NCI-H82 (cell line): ENCODE measurements around the gene DHRS9.

Experiments
- DNase-seq: peaks from one replicate; lab custom pipeline; 2025; lab: John Stamatoyannopoulos, UW

Gene DHRS9

DNA sequence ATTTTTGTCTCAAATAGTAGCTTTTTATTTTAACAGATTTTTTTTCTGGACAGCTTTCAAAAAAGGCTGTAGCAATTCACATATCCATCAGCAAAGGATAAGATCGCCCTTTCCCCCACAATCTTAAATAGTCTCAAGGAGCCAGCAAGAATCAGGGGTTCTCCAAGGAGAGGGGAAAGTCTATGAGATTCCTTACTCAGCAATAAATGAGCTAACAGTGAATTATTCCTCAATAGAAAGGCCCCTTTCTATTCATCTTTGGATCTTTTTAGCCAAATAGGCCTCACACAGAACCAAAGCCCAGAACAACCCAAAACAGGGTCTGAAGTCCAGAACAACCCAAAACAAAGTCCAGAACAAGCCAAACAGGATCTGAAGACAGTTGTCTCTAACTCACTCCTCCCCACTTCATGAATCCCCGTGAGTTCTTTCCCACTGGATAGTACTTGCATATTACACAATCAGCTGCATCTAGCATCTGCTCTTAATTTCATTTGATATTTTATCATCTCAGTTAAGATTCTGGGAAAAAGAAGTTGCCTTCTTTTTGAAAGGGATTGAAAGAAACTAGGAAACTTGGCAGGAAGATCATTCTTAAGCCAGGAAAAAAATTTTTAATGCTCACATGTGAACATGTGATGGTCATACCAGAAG is 3.4 kb upstream of the DHRS9 start:
- no peak for DNase-seq

DNA sequence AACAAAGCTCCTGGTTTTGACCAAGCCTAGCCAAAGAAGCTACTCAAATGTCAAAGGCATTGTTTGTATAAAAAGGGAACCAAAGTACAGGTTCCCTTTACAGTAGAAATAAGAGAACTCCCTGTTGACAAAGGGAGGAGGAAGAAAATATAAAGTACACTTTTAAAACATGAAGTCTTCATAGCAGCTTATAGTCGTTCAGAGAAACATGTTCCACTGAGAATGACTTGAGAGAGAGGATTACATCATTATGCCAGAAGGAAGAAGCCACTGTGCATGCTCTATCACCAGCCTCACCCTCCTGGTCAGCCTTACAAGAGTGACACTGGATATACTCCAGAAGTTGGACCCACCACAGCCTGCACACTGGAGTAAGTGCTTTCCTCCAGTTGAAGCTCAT is 2.5 kb upstream of the DHRS9 start:
- no peak for DNase-seq

DNA sequence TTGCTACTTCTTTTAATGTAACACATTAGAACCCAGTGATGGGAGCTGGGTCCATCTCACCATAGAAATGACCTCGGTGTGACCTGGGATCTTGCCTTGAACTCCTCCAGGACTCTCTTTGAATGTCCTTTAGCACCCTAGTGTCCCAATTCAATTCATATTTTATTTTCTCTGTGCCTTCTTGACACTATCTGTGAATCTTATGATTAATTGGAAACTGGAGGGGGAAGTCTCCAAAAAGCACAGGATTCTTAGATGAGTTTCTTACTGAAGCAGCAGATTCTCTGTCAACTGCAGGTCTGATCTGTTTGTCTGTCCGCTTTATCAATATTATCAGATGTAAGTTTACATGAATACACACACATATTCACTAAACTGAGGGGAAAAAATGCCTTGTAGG is 470 bp downstream of the DHRS9 start:
- no peak for DNase-seq

DNA sequence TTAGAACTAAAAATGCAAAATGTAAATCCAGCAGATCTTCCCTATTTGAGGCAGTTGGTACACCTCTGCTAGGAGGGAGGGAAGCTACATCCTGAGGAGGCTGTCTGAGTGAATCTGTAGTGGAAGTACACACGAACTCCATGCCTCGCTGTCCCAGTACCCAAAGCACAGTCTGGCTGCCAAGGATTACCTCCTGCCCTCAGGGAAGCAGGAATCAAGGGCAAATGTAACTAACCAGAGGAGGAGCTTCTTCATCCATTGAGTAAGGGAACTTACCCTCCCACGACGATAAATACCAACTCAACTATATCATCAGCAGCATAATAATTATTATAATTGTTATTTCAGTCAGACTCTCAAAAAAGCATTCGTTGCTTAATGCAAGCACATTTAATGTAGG is 2.1 kb downstream of the DHRS9 start:
- no peak for DNase-seq

DNA sequence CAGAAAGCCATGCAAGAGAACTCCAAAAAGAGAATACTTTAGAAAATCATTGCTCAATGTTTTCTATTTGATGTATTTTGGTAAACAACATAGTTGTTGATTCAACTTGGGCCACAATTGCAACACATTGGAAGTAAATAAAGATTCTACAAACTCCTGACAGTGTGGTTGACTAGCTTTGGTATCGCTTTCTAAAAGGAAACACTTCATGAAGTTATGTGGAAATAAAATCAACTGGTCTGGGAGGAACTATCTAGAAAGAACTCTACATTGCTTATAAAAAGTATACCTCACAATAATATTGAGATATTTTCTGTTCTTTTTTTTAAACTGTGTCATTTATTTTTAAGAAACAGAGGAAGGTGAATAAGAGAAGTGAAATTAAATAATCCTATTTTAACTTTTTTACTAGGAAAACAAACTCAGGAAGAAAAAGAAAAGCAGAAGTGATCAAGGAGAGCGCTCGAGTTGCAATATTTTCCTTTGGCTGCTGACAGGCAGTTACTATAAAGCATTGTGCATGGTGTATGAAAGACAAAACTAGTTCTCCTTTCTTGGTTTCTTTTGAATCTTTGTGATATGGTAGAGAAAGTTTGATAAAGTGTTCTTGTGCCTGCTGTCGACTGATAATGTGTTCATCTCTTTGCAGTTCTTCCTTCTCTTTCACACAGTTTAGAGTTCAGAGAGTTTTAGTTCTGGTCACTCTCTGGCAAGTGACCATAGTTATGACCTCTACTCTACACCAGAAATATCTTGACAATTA is 3.0 kb downstream of the DHRS9 start:
- DNase-seq = no peak

DNA sequence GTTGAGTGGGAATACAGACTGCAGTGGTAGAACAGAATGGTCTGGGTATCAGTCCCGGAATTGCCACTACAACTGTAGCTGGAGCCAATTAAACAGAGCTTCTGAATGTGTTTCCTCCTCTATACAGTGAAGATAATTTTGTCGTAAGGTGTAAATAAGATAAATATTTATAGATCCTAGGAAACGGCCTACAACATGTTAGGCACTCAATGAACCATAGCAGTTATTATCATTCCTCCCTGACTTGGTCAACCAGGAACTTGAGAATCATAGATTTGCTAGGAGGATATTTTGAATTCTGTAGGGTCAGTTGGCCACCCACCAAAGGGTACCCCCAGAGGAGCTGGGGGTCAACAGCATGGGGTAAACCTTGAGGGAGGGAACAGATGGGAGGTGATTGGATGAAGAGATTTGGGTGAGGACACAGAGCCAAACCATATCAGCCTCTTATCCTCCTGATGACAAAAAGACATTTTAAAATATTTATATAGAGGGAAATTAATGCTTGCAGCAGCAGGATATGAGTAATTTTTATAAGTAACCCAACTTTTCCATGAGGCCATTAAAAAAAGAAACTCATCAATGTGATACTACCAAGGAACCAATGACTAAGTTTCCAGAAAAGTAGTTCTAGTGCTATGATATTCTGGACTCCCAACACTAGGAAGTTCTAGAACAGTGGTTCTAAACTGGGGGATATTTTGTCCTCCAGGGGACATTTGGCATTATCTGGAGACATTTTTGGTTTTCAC is 4.0 kb downstream of the DHRS9 start:
- no peak for DNase-seq

DNA sequence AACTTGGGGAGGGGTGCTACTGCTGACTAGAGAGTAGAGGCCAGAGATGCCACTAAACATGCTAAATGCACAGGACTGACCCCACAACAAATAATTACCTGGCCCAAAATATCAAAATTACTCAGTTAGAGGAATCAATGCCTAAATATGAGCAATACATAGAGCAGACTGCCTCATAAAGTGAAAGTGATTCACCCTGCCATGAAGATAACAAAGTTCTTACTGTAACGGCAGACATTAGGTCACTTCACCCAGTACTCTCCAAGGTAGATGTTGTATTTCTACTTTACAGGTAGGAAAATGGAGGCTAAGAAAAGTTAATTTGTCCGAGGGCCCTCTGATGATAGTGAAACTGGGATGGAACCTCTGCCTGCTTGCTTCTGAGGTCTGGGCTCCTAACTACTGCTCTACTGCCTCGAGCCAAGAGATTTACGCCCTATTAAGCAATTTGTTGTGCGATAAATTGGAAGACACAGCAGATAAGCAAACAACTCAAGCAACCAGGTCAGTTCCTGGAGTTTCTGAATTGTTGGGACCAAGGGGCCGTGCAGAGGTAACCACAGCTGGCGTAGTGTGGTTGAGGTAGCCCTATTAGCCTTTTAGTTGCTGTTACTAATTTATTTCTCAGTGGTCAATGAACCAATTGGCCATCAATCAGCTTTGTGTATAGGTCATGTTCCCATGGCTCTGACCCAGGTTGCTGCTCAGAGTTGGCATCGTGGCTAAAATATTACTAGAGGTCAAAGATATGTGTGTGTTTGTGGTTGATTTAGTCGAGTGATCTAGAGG is 4.8 kb downstream of the DHRS9 start:
- no peak for DNase-seq

DNA sequence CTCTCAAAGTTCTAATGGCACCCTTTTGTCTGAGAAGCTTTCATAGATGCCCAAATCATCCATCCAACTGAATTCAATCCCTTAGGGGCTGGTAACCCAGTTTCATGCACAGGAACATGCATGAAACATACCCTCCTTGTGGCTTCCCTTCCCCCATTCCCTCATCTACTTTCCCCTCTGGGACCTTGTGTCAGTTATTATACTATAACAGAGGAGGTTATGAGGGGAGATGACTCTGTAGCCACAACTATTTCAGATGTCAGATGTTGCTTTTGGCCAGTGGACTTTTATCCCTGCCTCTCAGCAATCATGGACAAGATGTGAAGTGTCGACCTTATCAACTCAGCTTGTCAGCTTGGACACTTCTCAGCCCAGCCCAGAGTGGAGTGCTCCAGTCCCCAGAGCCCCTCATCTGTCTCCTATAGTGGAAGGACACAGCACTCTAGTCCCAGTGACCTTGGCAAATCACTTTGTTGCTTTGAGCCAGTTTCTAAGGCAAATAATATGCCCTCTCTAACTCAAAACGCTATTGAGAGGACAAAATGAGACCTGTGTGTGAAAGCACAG is 8.4 kb downstream of the DHRS9 start:
- DNase-seq = no peak

DNA sequence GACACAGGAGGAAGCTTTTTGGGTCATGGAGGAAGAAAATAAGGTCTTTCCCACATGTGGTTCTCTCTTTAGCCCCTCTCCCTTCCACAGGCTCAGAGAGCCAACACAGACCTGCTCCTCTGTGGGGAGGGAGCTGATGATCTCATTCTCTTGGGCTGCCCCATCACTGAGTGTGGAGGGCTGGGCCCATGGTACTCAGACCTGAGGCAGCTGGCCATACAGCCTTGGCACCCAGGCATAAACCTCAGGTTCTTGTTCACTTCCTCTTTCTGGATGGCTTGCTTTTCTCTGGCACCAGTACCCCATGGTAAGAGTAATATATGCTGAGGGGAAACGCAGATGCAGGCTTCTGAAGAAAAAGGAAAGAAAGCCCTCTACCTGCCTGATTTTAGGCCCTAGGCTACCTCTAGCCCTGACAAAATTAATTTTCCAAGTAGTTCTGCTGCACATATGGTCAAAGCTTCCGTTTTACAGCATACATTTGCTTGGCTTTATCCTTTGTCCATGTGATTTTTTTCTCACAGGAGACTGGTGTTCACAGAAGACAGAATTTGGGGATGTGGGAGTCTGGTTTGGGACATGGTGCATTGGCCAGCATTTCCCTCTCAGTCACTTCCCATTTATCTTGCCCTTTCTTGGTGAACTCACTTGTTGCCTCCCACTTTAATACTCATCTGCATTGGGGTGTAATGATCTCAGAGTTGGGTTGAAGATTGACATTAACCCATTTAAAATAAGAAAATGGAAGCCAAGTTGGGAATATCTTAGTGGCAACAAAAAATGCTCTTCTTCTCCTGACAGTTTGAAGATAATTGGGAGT is 11.1 kb downstream of the DHRS9 start:
- no peak for DNase-seq

DNA sequence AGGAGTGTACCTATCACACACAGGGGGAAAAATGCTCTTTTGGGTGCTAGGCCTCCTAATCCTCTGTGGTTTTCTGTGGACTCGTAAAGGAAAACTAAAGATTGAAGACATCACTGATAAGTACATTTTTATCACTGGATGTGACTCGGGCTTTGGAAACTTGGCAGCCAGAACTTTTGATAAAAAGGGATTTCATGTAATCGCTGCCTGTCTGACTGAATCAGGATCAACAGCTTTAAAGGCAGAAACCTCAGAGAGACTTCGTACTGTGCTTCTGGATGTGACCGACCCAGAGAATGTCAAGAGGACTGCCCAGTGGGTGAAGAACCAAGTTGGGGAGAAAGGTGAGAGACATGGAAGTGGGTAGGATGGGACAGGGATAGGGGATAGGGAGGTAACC is 12.2 kb downstream of the DHRS9 start:
- DNase-seq = no peak

DNA sequence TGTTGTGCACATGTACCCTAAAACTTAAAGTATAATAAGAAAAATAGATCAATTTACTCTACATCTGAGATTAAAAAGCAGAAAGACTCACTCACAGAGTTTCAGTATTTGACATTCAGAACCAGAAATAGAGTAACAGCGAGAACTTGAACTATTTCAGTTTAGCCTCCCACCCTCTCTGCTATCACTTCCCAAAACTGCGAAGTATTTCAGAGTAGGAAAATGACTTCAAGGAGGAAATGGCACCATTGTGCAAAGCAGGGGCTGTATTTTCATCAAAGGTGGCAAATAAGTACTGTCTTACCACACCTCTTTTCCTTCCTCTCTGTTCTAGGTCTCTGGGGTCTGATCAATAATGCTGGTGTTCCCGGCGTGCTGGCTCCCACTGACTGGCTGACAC is 13.6 kb downstream of the DHRS9 start:
- no peak for DNase-seq

DNA sequence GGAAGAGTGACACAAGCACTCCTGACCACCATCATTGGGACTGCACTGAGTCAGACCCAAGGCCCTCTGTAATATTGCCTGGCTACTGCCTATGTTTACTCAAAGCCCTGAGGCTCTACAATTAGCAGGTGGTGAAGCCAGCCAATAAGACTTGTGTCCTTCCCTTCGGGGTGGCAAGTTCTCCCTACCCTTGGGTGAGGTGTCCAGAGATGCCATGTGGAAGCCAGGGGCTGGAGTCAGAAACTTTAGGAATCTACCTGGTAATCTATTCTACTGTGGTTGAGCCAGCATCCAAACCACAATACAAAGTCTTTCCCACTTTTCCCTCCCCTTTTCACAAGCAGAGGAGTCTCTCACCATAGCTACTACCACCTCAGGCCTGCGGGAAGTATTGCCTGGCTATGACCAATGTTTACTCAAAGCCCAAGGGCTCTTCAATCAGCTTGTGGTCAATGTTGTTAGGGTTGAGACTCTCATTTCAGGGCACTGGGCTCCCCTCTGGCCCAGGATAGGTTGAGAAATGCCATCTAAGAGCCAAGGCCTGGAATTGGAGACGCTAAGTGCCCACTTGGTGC is 17.6 kb downstream of the DHRS9 start:
- DNase-seq = no peak

DNA sequence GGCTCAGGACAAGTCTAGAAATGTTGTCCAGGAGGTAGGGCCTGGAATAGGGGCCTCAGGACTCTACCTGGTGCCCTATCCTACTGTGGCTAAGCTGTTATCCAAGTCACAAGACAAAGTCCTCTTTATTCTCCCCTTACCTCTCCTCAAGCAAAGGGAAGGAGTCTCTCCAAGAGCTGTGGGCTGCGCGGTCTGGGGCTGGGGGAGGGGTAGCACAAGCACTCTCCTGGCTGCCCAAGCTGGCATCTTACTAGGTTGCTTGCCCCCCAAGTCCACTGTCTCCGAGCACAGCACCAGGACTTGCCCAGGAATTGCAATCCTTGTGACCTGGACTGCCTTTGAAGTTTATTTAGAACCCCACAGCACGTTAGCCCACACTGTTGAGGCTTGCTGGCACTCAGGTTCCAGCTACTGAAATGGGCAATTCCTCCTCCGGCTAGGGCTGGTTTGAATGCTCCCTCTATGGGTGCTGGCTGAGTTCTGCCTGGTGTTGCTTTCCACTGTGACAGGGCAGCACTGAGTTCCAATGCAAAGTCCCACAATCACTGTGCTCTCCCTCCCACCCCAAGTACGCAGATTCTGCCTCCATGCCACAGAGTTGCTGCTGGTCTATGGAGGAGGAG is 18.5 kb downstream of the DHRS9 start:
- DNase-seq = no peak

DNA sequence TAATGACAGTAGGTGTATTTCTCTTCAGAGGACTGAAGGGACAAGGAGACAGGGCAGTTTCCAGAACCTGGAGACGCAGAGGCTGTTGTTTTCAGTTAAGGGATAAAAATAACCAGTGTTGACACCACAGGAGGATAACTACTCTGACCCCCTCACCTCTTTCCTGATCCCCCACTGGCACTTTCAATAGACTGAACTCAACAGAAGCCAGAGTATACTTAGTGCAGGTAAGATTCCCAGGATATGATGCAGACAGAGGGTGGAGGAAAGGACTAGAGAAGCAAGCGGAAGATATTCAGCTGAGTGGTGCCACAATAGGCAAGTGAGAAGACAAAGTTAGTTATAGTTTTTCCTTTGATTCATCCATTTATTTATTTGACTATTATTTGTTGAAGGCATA is 19.8 kb downstream of the DHRS9 start:
- no peak for DNase-seq

DNA sequence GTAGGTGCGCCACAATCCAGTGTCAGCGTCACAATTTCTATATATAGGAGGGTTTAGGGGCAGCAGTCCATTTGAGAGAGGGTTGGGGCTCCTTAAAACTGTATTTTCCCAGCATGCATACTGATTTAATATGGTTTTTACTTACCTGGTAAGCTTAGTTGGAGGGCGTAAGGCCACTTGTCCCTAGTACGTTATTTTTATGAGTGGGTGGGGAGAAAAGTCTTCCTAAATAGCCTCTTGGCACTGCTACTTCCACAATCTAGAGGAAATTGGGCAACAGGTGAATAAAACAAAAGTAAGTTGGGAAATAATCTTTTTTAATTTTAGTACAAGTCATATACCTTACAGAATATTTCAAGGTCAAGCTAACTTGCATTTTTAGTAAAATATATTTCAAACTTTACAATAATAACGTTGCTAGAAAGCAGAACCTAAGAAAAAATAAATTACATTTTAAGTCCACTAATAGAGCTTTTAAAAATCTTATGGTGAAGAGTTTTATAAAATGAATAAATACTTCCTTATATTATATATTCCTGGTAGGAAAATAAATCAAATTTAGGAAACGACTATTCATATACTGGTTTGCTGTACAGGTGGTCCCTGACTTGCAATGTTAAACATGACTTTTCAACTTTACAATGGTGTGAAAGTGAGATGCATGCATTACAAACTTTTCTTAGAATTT is 20.9 kb downstream of the DHRS9 start:
- peak; percentile 46 for DNase-seq

DNA sequence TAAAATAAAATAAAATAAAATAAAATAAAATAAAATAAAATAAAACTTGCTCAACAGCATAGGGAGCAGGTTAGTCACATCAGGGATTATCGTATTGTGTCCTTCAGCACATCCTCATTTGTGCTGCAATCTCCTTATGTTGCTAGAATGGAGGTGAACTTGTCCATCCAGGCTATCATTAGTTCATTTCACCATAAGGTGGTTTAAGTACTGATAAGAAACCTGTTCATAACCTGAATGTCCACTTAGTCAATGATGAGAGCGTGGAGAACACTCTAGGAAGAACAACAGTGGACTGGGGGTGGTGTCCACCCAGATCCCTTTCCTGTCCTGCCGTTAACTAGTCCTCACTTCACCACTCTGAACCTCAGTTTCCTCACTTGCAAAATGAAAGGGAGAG is 21.9 kb downstream of the DHRS9 start:
- DNase-seq = no peak

DNA sequence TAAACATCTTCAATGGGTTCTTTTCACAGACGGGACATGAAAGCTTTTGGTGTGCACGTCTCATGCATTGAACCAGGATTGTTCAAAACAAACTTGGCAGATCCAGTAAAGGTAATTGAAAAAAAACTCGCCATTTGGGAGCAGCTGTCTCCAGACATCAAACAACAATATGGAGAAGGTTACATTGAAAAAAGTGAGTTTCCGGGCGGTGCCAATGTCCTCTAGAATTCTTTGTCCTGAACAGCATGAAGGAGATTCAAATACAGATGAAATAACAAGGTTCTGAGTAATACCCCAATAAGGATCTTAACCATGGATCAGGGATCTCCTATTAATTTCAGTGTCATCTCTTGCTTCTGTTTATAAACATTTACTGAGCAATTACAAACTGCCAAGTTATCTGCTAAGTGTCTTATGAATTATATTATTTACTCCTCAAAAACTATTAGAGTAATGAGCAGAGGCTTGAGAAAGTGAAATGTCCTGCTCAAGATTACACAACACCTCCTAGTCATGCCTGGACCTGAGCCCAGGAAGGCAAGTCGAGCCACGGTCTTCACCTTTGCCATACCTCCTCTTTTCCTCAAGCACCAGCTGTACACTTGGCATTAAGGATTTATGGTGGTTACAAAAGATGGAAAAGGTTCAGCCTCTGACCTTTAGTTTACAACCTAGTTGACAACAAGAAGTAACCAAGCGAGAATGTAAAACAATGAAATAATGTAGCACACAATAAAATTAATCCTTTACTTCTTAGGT is 22.6 kb downstream of the DHRS9 start:
- DNase-seq = no peak

DNA sequence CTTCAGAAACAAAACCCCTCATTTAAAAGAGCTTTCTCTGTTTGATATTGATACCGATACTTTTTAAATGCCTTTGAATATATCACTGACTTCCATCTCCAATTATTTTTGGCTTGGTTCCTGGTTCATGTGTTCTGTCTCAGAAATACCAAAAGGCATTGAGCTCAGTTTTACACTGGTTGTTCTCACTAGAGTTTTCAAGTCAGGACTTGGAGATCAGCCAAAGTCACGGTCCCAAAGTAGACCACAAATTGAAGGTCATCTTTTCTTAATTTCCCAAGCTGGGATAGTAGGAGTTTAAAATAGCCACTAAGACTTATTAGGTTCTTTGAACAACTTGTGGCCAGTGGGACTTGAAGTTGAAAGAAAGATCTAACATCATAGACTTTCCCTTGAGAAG is 24.2 kb downstream of the DHRS9 start:
- DNase-seq = no peak

DNA sequence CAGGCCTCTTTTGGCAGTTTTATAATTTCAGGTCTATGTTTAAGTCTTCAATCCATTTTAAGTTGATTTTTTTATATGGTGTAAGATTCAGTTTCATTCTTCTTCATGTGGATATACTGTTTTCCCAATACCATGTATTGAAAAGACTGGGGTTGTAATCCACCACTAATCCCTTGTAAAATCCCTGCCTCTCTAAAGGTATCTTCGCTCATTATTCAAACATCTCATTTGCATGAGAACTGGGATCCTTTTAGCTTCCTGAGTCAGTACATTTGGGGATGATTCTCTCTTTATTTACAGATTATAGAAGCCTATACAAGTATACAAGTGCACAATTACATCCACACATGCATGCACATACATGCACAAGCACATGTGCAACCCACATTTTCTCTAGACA is 25.3 kb downstream of the DHRS9 start:
- DNase-seq = peak; percentile 19
